Left colon (tissue), 2 donors: ENCODE data around the gene CARHSP1. TPM values are rescaled to one million over a fixed set of nuclear protein-coding genes. Genes with fewer than 3 reads are reported as not detected.

Experiments used
- ATAC-seq: fragments of 200-7000 bp; cut with Tn5 transposase; one replicate; pipeline ENCODE4 v1.9.1; 2020; ENCODE audit warnings: mild to moderate bottlenecking, moderate library complexity
- DNase-seq, 2 donors: peaks; one replicate each; pipeline ENCODE4 v3.0.0-alpha.2; 2020
- intact Hi-C, 2 donors: fragments of 100-400 bp; cut with DNase I in 1 of 2; cut with micrococcal nuclease in 1 of 2; formaldehyde crosslinking; loops; one replicate each; pipeline versions ENCODE4 v1.11.2 to v1.14.0; 2022; cut with DNase I, micrococcal nuclease
- total RNA-seq, 2 donors: library from RNA; stranded (reverse); fragmentation: NEBNext Ultra II Directional; extraction: Animal tissue kit (Norgen Biotek cat#: 25700); gene quantifications; one replicate each; pipeline ENCODE4 v1.2.1, GENCODE V29; 2021
- donor health status: DM: no; HTN: no; CAD: no.
- donor health status: DM: yes; HTN: yes; CAD: no.

CARHSP1 gene
- total RNA-seq, 2 donors from 2014 or later, result 50.2 to 50.9 TPM

DNA sequence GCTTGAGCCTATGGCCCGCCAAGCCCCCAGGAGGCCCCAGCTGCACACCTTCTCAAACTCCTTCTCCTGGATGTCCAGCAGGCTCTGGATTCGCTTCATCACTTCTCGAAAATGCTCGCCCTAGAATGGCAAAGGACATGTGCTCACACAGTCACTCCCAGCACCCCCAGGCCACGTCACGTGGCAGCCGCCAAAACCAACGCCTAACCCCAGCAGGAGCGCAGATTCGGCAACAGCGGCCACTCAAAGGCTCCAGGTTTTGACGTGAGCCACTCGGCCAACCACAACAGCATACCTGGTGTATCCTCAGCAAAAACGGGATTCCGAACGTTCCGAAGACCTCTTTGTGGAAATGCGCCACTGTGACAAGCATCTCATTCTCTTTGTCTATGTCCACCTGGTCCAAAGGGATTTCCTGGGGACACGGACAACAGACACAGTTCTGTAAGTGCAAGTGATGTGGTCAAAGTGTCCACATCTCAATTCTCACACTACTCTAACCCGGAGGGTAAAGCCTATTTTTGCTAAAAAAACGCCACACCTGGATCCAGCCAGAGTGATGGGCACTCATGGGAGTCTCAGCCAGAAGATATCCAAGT lies 26.0 kb upstream of the CARHSP1 start:
- DNase-seq (no peak), ATAC-seq (no peak)
- intact Hi-C loops, result no loop called here

DNA sequence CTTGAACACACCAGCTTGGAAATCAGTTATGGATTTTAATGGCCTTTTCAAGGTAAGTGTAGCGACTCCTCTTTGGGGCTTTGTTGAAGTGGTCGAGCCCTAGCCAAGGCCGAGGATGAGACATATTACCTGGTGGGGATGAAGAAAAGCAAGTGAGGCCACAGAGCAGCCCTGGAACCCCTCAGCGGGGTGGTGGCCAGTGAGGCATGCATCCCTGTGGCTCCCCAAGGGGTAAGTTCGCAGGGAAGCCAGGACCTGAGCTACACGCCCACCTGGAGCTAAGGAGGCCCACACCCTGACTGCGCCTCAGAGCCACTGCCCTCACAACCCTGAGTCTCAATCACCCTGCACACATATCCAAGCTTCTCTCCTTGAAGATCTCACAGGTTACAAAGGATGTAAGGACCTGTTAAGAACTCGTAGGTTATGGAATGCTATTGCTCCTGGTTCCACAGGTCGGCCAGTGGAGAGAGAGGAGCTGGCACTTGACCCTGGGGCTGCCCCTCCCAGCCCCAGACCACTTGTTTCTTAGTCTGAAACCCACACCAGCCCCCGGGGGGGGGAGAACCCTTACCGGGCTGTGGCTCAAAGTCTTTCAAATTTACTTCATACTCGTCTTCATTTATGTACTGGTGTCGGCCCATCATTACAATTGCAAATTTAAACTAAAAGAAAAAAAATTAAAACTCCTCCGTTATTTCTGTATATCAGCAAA lies 25.3 kb upstream of the CARHSP1 start:
- no peak for ATAC-seq
- intact Hi-C loops, result no loop called here

GRCh38 chr16:8893426-8893825 lies 24.6 kb upstream of the CARHSP1 start:
- DNase-seq, result no peak
- intact Hi-C loops, result no loop called here
- ATAC-seq, result no peak

More for the DNA sequence above, 25.3 kb upstream of the CARHSP1 start:
- DNase-seq, result no peak

GRCh38 chr16:8892101-8892575 lies 23.3 kb upstream of the CARHSP1 start:
- peak in 1 of 2 donors; percentile 42 for DNase-seq
- intact Hi-C loops, result no loop called here

DNA sequence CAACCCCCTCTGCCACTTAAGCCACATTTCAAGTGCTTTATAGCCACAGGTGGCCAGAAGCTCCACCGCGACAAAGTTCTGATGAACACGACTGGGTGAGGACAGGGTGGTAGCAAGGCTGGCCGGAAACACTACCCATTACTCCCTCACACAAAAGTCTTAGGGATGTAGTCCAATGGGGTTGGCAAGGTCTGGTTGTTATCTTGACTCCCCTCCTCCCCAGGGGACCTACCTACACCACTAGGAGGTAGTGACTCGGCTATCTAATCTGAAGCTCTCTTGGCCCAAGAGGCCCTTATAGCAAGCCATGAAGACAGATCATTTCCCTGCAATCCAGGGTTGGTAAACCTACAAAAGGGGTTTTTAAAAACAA lies 21.7 kb upstream of the CARHSP1 start:
- no peak for ATAC-seq
- DNase-seq, result no peak
- intact Hi-C loops, result no loop called here

More at GRCh38 chr16:8892101-8892575, 23.3 kb upstream of the CARHSP1 start:
- peak; percentile 36 for ATAC-seq

DNA sequence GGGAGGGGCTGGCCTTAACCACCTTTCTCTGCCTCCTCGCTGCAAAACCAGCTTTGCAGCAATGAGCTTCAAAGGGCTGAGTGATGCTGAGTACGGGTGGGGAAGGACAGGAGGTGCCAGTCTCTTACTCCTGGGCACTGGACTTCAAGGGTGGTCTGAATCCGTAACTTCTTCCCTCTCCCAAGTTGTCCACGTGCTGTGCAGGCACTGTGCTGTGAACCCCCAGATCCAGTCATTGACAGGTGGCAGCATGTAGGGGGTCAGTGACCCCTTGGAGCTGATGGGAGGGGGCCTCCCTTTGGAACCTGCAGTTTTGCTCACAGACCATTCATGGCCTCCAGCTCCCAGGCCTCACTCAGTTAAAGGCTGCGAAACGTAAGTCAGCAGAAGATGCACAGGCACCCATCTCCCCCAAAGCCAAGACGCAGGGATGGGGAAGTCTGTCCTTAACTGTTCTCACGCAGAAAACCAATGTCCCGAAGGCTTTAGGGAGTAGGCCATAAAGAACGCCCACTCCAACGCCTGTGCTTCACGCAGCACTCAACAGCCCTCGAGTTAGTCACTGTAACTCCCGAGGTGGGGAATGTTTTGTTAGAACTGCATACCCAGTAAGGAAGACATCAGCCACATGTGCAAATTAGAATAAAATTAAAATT lies 21.2 kb upstream of the CARHSP1 start:
- intact Hi-C loops, result loop anchor here in 1 of 2 donors (10.0 kb wide), 1 partner anchor 315 kb away; no protein-coding TSS in a partner anchor
- no peak for ATAC-seq
- no peak for DNase-seq

DNA sequence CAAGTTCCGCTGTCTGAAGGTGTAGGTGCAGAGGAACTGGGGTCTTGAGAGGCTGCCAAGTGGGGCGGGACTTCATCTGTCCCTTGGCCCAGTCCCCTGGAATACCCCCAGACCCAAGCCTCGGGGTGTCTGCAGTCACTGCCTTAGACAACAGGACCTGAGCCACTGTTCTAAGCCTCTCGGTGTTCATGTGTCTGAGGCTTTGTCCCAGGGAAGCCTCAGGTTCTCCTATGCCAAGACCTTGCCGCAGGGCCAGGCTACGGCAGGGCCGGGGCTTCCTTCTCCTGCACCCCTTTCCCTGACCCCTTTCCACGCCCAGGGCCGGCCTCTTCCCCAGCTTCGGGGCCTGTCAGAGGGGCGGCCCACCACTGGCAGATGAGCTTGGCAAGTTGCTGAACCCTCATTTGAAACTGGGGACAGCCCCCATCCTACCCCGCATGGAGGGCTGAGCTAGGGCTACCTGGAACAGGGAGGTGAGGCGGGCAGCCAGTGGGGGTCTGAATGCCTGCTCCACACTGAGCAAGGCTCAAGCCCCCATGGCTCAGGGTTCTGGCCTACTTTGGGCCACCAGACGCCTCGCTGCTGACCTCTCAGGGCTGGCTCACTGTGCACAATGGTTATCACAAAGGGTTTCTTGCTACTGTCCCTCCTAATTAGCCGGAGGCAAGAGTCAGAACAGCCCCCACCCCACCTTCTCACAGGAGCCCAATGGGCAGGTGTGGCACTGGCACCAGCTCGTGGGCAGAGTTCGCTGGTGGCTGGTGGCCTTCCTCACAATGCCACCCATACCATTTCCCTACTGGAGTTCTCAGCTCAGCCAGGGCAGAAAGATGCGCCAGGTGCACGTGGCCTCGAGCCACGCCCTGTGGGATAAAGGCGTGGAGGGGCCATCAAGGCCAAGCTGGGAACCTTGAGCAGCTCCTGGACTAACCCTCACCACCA lies 20.4 kb upstream of the CARHSP1 start:
- peak in 1 of 2 donors; percentile 30 for DNase-seq
- intact Hi-C loops, result loop anchor here in 1 of 2 donors (10.0 kb wide), 1 partner anchor 314 kb away; no protein-coding TSS in a partner anchor

DNA sequence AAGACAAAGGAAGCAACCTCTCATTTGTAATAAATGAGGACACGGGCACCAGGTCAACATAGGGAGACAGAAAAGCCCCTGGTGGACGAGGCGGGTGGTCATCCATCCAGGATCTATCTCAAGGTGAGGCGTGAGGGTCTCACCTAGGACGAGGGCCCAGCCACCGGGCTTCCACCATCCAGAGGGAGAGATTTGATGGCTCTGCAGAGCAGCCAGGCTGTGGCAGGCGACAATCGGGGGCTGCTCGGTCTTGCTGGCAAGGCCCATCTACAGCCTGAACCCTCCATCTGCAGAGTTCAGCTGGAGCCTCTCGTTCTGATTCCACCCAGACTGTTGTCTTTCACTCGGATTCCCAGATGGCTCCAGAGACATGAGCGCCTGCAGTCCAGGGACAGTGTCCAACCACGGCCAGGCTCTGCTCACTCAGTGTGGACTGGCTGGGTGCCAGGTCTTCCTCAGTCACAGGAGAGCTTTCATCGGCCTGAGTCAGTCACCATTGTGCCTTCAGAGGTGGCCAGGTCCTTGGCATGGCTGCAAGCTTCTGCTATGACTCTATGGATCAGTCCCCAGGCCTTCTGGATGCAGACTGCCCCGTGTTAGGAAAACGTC lies 19.2 kb upstream of the CARHSP1 start:
- DNase-seq (peak in 1 of 2 donors; percentile 39), ATAC-seq (no peak)
- intact Hi-C loops, result loop anchor here in 1 of 2 donors (10.0 kb wide), 1 partner anchor 313 kb away; no protein-coding TSS in a partner anchor

More for the DNA sequence above, 20.4 kb upstream of the CARHSP1 start:
- peak; percentile 34 for ATAC-seq

DNA sequence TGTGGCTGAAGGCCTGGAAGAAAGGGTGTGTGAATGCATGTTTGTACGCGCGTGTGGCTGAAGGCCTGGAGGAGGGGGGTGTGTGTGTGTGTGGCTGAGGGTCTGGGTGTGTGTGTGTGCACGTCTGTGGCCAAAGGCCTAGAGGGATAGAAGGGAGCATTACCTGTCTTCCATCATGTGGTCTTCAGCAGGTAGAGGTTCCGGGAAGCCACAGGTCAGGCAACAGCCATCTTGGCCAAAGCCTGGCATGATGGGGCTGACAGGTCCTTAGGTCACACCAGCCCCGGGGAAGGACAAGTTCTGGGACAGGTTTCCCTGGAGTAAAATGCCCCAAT lies 18.6 kb upstream of the CARHSP1 start:
- intact Hi-C loops, result loop anchor here in 1 of 2 donors (10.0 kb wide), 1 partner anchor 313 kb away; no protein-coding TSS in a partner anchor
- ATAC-seq (no peak), DNase-seq (no peak)

DNA sequence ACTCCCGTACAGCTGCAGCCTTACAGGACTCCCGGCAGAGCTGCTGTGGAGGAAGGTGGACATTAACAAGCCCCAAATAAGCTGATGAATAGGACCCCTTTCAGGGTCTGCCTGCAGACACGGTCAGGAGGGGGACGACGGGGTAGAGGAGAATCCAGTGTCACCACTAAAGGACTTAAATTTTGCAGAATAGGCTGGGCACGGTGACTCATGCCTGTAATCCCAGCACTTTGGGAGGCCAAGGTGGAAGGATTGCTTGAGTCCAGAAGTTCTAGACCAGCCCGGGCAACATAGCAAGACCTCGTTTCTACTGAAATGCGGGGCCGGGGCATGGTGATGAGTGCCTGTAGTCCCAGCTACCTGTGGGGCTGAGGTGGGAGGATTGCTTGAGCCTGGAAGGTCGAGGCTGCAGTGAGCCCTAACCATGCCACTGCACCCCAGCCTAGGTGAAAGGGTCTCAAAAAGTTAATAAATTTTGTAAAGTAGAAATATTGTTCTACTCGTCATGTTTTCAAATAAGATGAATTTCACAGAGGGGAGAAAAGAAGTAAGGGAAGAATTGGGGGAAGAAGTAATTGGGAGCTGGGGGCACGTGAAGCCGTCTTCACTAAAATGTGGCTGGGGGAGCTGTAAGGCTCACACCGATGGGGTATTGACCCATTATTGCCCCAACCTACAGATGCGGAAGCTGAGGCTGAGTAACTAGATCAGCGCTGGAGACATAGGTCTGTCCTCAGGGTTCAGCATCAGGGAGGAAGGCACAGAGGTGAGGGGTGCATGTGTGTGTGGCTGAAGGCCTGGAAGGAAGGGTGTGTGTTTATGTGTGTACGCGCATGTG lies 18.0 kb upstream of the CARHSP1 start:
- no peak for ATAC-seq
- no peak for DNase-seq
- intact Hi-C loops, result loop anchor here in 1 of 2 donors (10.0 kb wide), 1 partner anchor 312 kb away; no protein-coding TSS in a partner anchor

DNA sequence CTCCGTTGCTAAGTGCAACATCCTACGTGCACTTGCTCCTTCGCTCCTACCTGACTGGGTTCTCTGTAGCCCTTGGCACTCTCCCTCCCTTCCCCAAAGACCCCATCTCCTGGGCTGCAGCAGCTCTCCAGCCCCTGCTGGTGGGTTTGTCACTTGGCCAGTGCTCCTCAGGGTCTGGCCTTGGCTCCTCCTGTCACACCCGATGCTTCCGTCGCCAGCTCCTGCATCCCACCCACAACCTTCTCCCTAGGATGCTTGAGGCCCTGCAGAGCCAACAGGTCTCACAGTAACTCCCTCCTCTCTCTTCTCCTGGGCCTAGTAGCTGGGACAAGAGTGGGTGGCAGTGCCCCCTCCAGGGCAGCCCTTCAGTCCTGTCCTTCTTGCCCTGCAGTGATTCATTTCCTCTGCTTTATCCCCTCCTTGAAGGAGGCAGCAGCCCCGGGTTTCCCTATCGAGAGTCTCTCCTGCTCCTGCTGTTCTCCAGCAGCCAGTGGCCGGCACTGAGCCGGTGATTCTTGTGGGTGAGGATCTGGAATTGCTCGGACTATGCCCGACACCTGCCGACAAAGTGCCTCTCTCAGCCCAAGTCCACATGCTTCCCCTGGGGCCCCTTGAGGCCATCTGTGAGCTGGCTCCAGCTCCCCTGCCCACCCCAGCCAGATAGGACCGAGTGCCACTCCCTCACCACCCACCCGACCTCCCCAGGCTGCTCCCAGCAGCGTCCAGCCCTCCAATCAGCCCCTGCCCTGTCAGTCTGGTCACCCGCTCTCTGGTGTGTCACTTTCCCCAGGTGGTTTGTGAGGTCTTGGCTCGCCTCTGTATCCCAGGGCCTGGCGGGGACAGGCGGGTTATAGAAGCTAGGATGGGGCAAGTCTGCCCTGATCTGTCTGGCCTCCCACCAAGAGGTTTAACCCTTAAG lies 17.1 kb upstream of the CARHSP1 start:
- DNase-seq (peak in 1 of 2 donors; percentile 51), ATAC-seq (peak; percentile 52)
- intact Hi-C loops, result loop anchor here in 1 of 2 donors (10.0 kb wide), 1 partner anchor 311 kb away; no protein-coding TSS in a partner anchor

- intact Hi-C loops, result loop anchor here (5.0 to 10.0 kb wide), 3 partner anchors 221 to 316 kb away; no protein-coding TSS in a partner anchor
- no peak for DNase-seq
- ATAC-seq, result no peak
These were observed 14.0 kb upstream of the CARHSP1 start for GRCh38 chr16:8882725-8883377.

DNA sequence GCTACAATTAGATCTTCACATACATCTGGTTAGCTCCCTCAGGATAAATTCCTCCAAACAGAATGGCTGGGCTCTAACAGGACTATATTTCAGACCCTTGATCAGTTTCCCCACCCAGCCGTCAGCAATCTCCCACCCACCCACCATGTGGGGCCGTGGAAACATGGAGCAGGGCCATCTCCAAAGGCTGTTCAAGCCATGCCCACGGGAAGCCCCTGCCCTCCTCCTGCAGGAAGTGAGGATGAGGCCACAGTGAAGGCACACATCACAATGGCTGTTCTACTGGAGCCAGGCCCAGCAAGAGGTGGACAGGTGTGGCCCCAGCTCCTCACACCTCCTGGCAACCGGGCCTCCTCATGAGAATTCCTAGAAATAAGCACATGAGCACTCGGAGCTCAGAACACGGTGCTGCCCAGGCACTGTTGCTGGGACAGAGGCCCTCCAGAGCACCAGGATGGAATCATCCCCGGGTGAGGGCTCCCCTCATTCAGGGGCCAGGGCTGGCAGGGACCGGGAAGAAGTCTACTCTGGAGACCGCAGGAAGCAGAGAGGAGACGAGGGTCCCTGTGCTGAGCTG lies 13.3 kb upstream of the CARHSP1 start, which contains the start of gene LITAFD:
Gene LITAFD (plus strand): TSS at position 311 of the 577 bp plus-strand sequence. CDS start 2,005 bp downstream, outside the sequence.
- intact Hi-C loops, result loop anchor here (5.0 to 10.0 kb wide), 3 partner anchors 220 to 315 kb away; no protein-coding TSS in a partner anchor
- DNase-seq (no peak), ATAC-seq (no peak)

- intact Hi-C loops, result loop anchor here (5.0 to 10.0 kb wide), 3 partner anchors 219 to 314 kb away; no protein-coding TSS in a partner anchor
- DNase-seq (no peak), ATAC-seq (no peak)
These were observed 12.2 kb upstream of the CARHSP1 start for GRCh38 chr16:8880839-8881510.
